GM18511 (cell line): ENCODE measurements around the gene TRIM54.
"Not testable (repeated sequence)": the region's sequence is repeated elsewhere in the genome, so short reads cannot be mapped to it uniquely, and the experiment has no call there.

ENCODE experiments used
- ATAC-seq: cut with Tn5 transposase; IDR thresholded peaks from one replicate; pipeline ENCODE4 v1.9.1; 2021; ENCODE audit warnings: mild to moderate bottlenecking, moderate library complexity; ENCODE audit not compliant: unreplicated experiment

TRIM54 gene

GRCh38 chr2:27309651-27310050 is 27.4 kb downstream of the TRIM54 start:
- ATAC-seq: no peak

GRCh38 chr2:27312152-27312551 is 29.9 kb downstream of the TRIM54 start:
- ATAC-seq: no peak

GRCh38 chr2:27313882-27314645 is 31.8 kb downstream of the TRIM54 start:
- ATAC-seq: no peak

- ATAC-seq: no peak
Measured at GRCh38 chr2:27314709-27315108, 32.5 kb downstream of the TRIM54 start.

- no peak for ATAC-seq
Measured at GRCh38 chr2:27315122-27315521, 32.9 kb downstream of the TRIM54 start.

GRCh38 chr2:27316655-27317412 is 34.6 kb downstream of the TRIM54 start:
- ATAC-seq: no peak

- not testable (repeated sequence) for ATAC-seq
Measured at GRCh38 chr2:27319839-27320238, 37.6 kb downstream of the TRIM54 start.

- ATAC-seq: no peak
Measured at GRCh38 chr2:27320958-27321543, 38.8 kb downstream of the TRIM54 start.

- no peak for ATAC-seq
Measured at GRCh38 chr2:27322301-27322765, 40.1 kb downstream of the TRIM54 start.

- ATAC-seq: peak; percentile 94
Measured at GRCh38 chr2:27322766-27323595, 40.8 kb downstream of the TRIM54 start, which contains the start of gene MPV17. TSS of gene MPV17 (minus strand) at chr2:27323097. CDS start at chr2:27322517, 580 bp downstream.

GRCh38 chr2:27323596-27324285 is 41.5 kb downstream of the TRIM54 start:
- ATAC-seq: peak; percentile 4

GRCh38 chr2:27324720-27325119 is 42.5 kb downstream of the TRIM54 start:
- no peak for ATAC-seq

GRCh38 chr2:27335311-27335710 is 53.1 kb downstream of the TRIM54 start:
- ATAC-seq: no peak

GRCh38 chr2:27336173-27336572 is 53.9 kb downstream of the TRIM54 start:
- no peak for ATAC-seq

GRCh38 chr2:27347641-27348040 is 65.4 kb downstream of the TRIM54 start:
- ATAC-seq: no peak

- no peak for ATAC-seq
Measured at GRCh38 chr2:27350106-27350693, 68.0 kb downstream of the TRIM54 start.

GRCh38 chr2:27351802-27352598 is 69.8 kb downstream of the TRIM54 start:
- ATAC-seq: no peak

GRCh38 chr2:27353386-27353761 is 71.1 kb downstream of the TRIM54 start:
- not testable (repeated sequence) for ATAC-seq
